Stimulated activated CD4-positive, alpha-beta T cell treated with anti-CD3 and anti-CD28 coated beads, Interleukin-1b, Interleukin-23, amount 100 ng/mL, for 24 hours (primary cell): ENCODE results near the gene NEK11.

Source experiments
- DNase-seq, 4 experiments: peaks; one replicate each; pipeline ENCODE4 v3.0.0-alpha.2; 2020; ENCODE audit warnings: low read depth in 4 of 4, low spot score in 1 of 4

The NEK11 gene

GRCh38 chr3:131026321-131027151 is at the start of gene NEK11, which contains the start of gene ASTE1:
Gene NEK11, plus strand, starts transcription at chr3:131026877. Its CDS starts 2,832 bp downstream, at chr3:131029709.
Gene ASTE1, minus strand, starts transcription at chr3:131026825. Its CDS starts 1,519 bp downstream, at chr3:131025306.
- DNase-seq: peak; percentile 77 to 83 (median 82)

GRCh38 chr3:130979117-130979516 is 47.6 kb upstream of the NEK11 start:
- no peak for DNase-seq

GRCh38 chr3:130981469-130981868 is 45.2 kb upstream of the NEK11 start:
- no peak for DNase-seq

GRCh38 chr3:130990282-130990681 is 36.4 kb upstream of the NEK11 start:
- DNase-seq: no peak

GRCh38 chr3:130991126-130991525 is 35.6 kb upstream of the NEK11 start:
- DNase-seq: no peak

- no peak for DNase-seq
Measured at GRCh38 chr3:130992344-130992743, 34.3 kb upstream of the NEK11 start.

GRCh38 chr3:130997289-130997688 is 29.4 kb upstream of the NEK11 start:
- no peak for DNase-seq

- DNase-seq: no peak
Measured at GRCh38 chr3:131001071-131001470, 25.6 kb upstream of the NEK11 start.

GRCh38 chr3:131004603-131005002 is 22.1 kb upstream of the NEK11 start:
- DNase-seq: no peak

- no peak for DNase-seq
Measured at GRCh38 chr3:131007256-131007655, 19.4 kb upstream of the NEK11 start.

GRCh38 chr3:131007782-131008181 is 18.9 kb upstream of the NEK11 start:
- DNase-seq: no peak

- no peak for DNase-seq
Measured at GRCh38 chr3:131008326-131008725, 18.4 kb upstream of the NEK11 start.

- DNase-seq: no peak
Measured at GRCh38 chr3:131009698-131010097, 17.0 kb upstream of the NEK11 start.

GRCh38 chr3:131018970-131019369 is 7.7 kb upstream of the NEK11 start:
- no peak for DNase-seq

- no peak for DNase-seq
Measured at GRCh38 chr3:131020122-131020693, 6.5 kb upstream of the NEK11 start.

- no peak for DNase-seq
Measured at GRCh38 chr3:131025539-131025938, 1.1 kb upstream of the NEK11 start.

GRCh38 chr3:131028844-131029243 is 2.2 kb downstream of the NEK11 start:
- no peak for DNase-seq

- no peak for DNase-seq
Measured at GRCh38 chr3:131031660-131032059, 5.0 kb downstream of the NEK11 start.

- no peak for DNase-seq
Measured at GRCh38 chr3:131033480-131034080, 6.9 kb downstream of the NEK11 start.

- DNase-seq: no peak
Measured at GRCh38 chr3:131036200-131036816, 9.6 kb downstream of the NEK11 start.

GRCh38 chr3:131036986-131037385 is 10.3 kb downstream of the NEK11 start:
- DNase-seq: no peak

GRCh38 chr3:131038326-131038725 is 11.6 kb downstream of the NEK11 start:
- no peak for DNase-seq
